GM20431 (cell line): ENCODE results near the gene CRAMP1.

Source experiments
- in situ Hi-C: fragments of 300-500 bp; cut with MseI, MboI; formaldehyde crosslinking; loops from one replicate; pipeline ENCODE4 v1.15.0; 2020; ENCODE audit warnings: low sequenced_read_pairs; ENCODE audit not compliant: unreplicated experiment

CRAMP1 gene

DNA sequence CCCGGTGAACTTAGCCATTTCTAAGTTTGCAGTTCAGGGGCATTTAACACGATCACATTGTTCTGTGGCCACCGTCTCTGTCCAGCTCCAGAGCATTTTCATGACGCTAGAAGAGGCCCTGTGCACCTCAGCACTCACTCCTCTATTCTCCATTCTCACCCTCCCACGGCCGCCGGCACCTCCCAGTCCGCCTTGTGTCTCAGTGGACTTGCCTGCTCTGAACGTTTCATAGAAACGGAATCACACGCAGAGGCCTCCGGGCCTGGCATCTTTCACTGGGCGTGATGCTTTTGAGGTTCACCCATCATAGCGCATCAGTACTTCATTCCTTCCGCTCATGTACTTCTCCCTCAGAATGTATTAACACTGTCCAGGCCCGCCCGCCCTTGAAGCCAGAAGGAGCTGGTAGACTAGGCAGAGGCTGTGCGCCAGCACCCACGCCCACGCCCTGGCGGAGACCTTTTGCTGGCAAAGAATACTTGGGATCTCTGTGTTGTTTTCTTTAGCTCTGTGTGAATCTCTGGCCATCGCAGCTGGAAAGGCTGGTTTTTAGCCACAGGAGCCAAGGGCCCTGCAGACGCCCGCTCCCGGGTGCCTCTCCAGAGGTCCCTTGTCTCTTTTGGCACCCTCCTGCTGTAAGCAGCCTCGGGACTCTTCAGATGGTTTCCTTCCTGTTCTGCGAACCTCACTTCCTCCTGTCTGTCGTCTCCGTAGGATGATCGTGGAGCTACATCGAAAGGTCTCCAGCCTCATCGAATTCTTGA lies 42.5 kb downstream of the CRAMP1 start:
- in situ Hi-C loops, result no loop called here

GRCh38 chr16:1655269-1655807 lies 43.2 kb downstream of the CRAMP1 start:
- in situ Hi-C loops, result no loop called here

- in situ Hi-C loops, result no loop called here
Observed at GRCh38 chr16:1655909-1656807, 44.0 kb downstream of the CRAMP1 start.

DNA sequence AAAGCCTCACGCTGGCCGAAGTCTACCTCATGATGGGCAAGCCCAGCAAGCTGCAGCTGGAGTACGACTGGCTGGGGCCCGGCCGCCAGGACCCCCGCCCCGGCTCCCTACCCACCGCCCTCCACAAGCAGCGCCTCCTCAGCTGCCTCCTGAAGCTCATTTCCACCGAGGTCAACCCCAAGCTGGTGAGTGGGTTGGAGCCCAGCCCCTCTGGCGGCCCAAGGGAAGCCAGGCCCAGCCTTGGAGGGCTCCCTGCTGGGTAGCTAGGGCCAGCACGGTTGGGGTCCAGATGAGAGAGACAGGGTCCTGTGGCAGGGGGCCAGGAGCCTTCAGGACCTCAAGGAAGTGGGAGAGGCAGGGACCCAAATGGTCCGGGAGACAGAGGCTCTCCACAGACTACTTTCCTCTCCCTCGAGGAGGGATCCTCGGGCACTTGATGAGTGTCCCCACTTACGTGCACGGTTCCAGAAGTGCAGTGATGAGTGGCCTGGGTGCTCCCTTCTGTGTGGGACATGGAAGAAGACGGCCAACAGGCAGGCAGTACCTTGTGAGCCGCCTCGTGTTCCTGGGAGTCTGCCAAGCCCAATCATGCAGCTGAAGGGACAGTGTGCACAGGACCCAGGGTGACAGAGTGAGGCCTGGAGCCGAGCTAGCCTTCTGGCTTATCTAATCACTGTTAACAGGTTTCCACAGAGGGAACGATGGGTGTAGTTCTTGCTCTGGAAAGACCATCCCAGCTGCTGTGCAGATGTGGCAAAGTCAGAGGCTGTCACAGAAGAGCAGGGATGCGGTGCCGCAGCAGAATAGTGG lies 44.9 kb downstream of the CRAMP1 start:
- in situ Hi-C loops, result no loop called here

GRCh38 chr16:1657841-1658240 lies 45.7 kb downstream of the CRAMP1 start:
- in situ Hi-C loops, result no loop called here

- in situ Hi-C loops, result no loop called here
Observed at GRCh38 chr16:1659031-1659430, 46.9 kb downstream of the CRAMP1 start.

- in situ Hi-C loops, result no loop called here
Observed at GRCh38 chr16:1661826-1662225, 49.7 kb downstream of the CRAMP1 start.

DNA sequence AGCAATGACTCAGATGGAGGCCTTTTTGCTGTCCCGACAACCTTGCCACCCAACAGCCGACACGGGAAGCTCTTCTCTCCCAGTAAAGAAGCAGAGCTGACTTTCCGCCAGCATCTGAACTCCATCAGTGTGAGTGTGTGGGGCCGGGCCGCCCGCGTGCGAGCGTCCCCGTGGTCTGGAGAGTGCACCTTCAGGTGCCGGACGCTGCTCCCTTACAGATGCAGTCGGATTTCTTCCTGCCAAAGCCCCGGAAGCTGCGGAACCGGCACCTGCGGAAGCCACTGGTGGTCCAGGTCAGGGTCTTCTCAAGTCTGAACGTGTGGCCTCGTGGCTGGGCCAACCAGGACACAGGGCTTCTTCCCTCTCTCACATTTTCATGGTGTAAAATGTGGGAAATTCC lies 50.4 kb downstream of the CRAMP1 start:
- in situ Hi-C loops, result no loop called here

GRCh38 chr16:1665829-1666228 lies 53.7 kb downstream of the CRAMP1 start:
- in situ Hi-C loops, result no loop called here

DNA sequence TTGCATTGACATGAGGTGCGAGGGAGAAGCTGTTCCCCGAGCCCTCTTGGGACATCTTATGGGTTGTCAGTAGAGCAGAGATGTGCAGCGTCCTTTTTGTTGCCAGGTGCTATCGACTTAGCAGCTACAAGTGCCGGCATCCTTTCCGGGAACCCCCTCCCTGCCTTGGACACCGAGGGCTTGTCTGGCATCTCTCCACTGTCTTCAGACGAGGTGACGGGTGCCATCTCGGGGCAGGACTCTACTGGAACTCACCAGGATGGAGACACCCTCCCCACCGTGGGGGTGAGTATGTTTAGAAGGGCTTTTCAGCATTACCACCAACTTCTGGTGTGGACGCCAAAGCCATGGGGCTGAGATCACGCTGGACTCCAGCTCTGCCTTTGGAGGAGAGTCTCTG lies 54.2 kb downstream of the CRAMP1 start:
- in situ Hi-C loops, result no loop called here

DNA sequence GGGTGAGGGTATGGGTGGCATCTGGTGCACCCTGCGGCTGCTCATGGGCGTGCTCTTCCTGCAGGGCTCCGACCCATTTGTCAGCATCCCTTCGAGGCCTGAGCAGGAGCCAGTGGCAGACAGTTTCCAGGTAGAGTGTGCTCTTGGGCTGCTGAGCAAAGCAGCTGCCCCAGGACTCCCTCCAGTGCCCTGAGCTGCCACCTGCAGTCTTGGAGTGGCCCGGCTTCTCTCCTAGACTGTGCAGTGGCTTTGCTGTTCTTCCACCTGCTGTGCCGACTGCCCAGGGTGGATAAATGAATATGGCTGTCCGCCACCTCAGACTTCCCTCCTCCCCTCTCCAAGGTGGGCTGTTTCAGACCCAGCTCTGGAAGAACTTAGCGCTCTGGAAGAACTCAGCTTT lies 55.1 kb downstream of the CRAMP1 start:
- in situ Hi-C loops, result no loop called here

DNA sequence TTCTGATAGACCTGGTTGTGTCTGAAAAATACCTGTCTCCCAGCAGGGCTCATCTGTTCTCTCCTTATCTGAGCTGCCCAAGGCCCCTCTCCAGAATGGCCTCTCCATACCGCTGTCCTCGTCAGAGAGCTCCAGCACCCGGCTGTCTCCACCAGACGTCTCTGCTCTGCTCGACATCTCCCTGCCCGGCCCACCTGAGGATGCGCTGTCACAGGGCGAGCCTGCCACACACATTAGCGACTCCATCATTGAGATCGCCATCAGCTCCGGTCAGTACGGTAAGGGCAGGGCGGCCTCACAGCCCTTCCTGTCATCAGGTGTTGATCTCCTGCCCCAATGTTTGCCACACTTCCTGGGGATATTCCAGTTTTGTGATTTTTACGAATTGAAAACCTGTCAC lies 55.8 kb downstream of the CRAMP1 start:
- in situ Hi-C loops, result no loop called here

- in situ Hi-C loops, result no loop called here
Observed at GRCh38 chr16:1668612-1669319, 56.6 kb downstream of the CRAMP1 start.

DNA sequence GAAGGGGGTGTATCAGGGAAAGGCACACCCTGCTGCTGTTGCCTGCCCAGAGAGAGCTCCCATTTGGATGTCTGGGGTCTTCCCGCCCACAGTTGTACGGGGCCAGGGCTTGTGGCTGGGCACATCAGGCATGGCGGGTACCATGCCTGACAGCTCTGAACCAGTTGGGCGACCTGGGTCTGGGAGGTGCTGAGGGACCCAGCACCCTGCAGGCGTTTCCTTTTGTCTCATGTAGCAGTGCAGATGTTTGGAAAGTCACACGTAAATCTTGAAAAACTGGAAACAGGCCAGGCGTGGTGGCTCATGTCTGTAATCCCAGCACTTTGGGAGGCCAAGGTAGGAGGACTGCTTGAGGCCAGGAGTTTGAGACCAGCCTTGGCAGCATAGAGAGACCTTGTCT lies 57.5 kb downstream of the CRAMP1 start:
- in situ Hi-C loops, result no loop called here

DNA sequence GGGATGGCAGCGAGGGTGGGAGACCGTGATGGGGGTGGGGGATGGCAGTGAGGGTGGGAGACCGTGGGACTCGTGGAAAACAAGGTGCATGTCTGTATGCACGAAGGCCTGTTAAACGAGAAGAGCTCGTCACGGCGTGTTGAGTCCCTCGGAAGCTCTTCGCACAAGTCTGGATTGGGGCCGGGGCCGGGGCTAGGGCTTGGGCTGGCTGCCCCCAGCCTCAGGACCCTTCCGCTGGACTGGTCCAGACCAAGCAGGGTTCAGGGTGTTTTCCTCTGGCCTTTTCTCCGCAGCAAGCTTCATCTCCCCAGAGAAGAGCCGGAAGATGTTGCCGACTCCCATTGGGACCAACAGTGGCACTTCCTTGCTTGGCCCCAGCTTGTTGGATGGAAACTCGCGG lies 58.2 kb downstream of the CRAMP1 start:
- in situ Hi-C loops, result no loop called here

- in situ Hi-C loops, result no loop called here
Observed at GRCh38 chr16:1670866-1671265, 58.7 kb downstream of the CRAMP1 start.

GRCh38 chr16:1673424-1674151 lies 61.4 kb downstream of the CRAMP1 start:
- in situ Hi-C loops, result no loop called here

GRCh38 chr16:1674306-1674705 lies 62.1 kb downstream of the CRAMP1 start:
- in situ Hi-C loops, result no loop called here
